ENCODE data around the gene EHBP1.

GRCh38 chr2:62895632-62896009 is 190.1 kb downstream of the EHBP1 start:
- no peak for TF ChIP-seq CTCF (IDR thresholded peaks at IDR 0.05)
- TF ChIP-seq POLR2A (IDR thresholded peaks at IDR 0.05) = no peak
